Neural progenitor cell (in vitro differentiated cells): ENCODE measurements around the gene EYS. TPM values are rescaled to one million over a fixed set of nuclear protein-coding genes. Genes with fewer than 3 reads are reported as not detected.
A peak's percentile ranks its signal among the peaks of the same experiment; 100 is the strongest.

Experiments used
- DNase-seq: peaks from one replicate; pipeline ENCODE4 v3.0.0-alpha.2; 2016; ENCODE audit warnings: low spot score
- H2AFZ ChIP-seq: fragments of 200-600 bp; sonication (generic); replicated peaks from 2 replicates; pipeline ENCODE4 v1.6.1; 2016; ENCODE audit warnings: antibody characterized with exemption
- H3F3A ChIP-seq: fragments of 200-600 bp; sonication (generic); 2 replicates; pipeline ENCODE4 v1.6.1; 2016; ENCODE audit warnings: antibody characterized with exemption, low read depth
- H3K27ac ChIP-seq: fragments of 200-600 bp; sonication (generic); 2 replicates; pipeline ENCODE4 v1.5.1; 2016; ENCODE audit warnings: mild to moderate bottlenecking
- H3K27me3 ChIP-seq: fragments of 200-600 bp; sonication (generic); 2 replicates; pipeline ENCODE4 v1.6.1; 2016; ENCODE audit warnings: mild to moderate bottlenecking, moderate library complexity
- H3K36me3 ChIP-seq: fragments of 200-600 bp; sonication (generic); 2 replicates; pipeline ENCODE4 v1.5.1; 2016
- H3K4me1 ChIP-seq: fragments of 200-600 bp; sonication (generic); 2 replicates; pipeline ENCODE4 v1.6.1; 2016; ENCODE audit warnings: mixed run types
- H3K4me2 ChIP-seq: fragments of 200-600 bp; sonication (generic); 2 replicates; pipeline ENCODE4 v1.6.1; 2016
- H3K4me3 ChIP-seq: fragments of 200-600 bp; sonication (generic); 2 replicates; pipeline ENCODE4 v1.5.1; 2016
- H3K79me2 ChIP-seq: fragments of 200-600 bp; sonication (generic); 2 replicates; pipeline ENCODE4 v1.6.1; 2016; ENCODE audit warnings: low read depth
- H3K9ac ChIP-seq: fragments of 200-600 bp; sonication (generic); 2 replicates; pipeline ENCODE4 v1.6.1; 2016
- H3K9me3 ChIP-seq: fragments of 200-600 bp; sonication (generic); 2 replicates; pipeline ENCODE4 v1.5.1; 2016; ENCODE audit warnings: low read depth
- H4K20me1 ChIP-seq: fragments of 200-600 bp; sonication (generic); 2 replicates; pipeline ENCODE4 v1.6.1; 2016; ENCODE audit warnings: low read depth
- H3K27ac Mint-ChIP-seq: 3 replicates; pipeline ENCODE4 v1.8.0; 2021; ENCODE audit warnings: mixed read lengths
- H3K27me3 Mint-ChIP-seq: 2 replicates; pipeline ENCODE4 v1.8.0; 2022; ENCODE audit warnings: low read depth, mild to moderate bottlenecking, inconsistent platforms, moderate library complexity, mixed read lengths; ENCODE audit not compliant: insufficient read depth
- H3K36me3 Mint-ChIP-seq: 3 replicates; pipeline ENCODE4 v1.8.0; 2021; ENCODE audit warnings: mixed read lengths
- H3K4me1 Mint-ChIP-seq: 3 replicates; pipeline ENCODE4 v1.8.0; 2021; ENCODE audit warnings: mixed read lengths
- H3K4me3 Mint-ChIP-seq: 3 replicates; pipeline ENCODE4 v1.8.0; 2021; ENCODE audit warnings: mild to moderate bottlenecking, moderate library complexity, mixed read lengths
- H3K9me3 Mint-ChIP-seq: 3 replicates; pipeline ENCODE4 v1.8.0; 2020; ENCODE audit warnings: mixed read lengths
- EZH2 ChIP-seq: fragments of 200-600 bp; sonication (generic); IDR thresholded peaks from 2 replicates; pipeline ENCODE4 v1.6.1; 2017; ENCODE audit warnings: antibody characterized with exemption, mild to moderate bottlenecking, moderate library complexity
- EZH2phosphoT487 ChIP-seq: fragments of 200-600 bp; sonication (generic); IDR thresholded peaks from 2 replicates; pipeline ENCODE4 v1.6.1; 2017; ENCODE audit warnings: antibody characterized with exemption
- total RNA-seq: library from RNA; depleted of rRNA; stranded (reverse); fragments of >200 nt; gene quantifications from 2 replicates; pipeline ENCODE4 v1.2.3, GENCODE V29; 2015; ENCODE audit warnings: low replicate concordance
- TF ChIP-seq, protein P1 (sequence below): fragments of 200-600 bp; sonication (generic); IDR thresholded peaks from 2 replicates; pipeline ENCODE4 v1.5.1; 2017; ENCODE audit warnings: antibody characterized with exemption, mild to moderate bottlenecking

The EYS gene
- total RNA-seq, 1 donor from 2014 or later: not detected

DNA sequence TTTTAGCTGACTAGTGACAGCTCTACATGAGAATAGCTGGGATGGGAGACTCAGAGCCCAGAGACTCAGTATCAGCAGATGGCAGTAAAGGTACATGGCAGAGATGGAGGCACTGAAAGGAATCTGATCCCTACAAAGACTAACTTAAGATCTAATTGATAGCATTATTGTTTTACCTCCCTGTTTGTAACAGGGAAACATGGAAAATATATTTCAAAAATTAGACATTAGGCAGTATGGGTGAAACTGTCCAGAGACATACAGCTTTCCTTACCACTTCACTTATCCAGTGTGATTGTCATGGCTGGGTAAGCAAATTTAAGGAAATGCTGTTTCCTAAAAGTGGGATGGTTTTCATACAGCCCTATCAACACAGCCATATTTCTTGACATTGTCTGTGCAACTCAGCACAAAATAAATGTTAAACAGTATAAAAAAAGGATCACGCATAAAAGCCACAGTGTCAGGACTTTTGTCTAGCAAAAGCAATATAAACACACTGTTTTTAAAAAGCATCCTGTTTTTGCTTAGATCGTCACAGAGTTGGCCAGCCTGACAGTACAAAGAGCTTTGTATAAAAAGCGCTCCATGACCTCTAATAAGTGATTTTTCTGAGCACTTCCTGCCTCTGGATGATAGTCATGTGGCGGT lies 1694.5 kb downstream of the EYS start:
- peaks cover 11% of the 10 kb centered on the region for H3K4me1 ChIP-seq
- peak overlapping the region; percentile 88 for H2AFZ ChIP-seq
- no peaks in the 10 kb centered on the region for H3K79me2 ChIP-seq
- peak overlapping the region; percentile 13 for H3K27ac Mint-ChIP-seq
- no peaks in the 10 kb centered on the region for H3K9me3 ChIP-seq
- H3K4me3 ChIP-seq: no peak overlapping the region
- H3K36me3 ChIP-seq: no peaks in the 10 kb centered on the region
- no peaks in the 10 kb centered on the region for H4K20me1 ChIP-seq
- peaks cover 20% of the 10 kb centered on the region for H3K9me3 Mint-ChIP-seq
- no peak overlapping the region for H3K4me3 Mint-ChIP-seq
- no peaks in the 10 kb centered on the region for H3K27me3 ChIP-seq
- no peak overlapping the region for H3K4me2 ChIP-seq
- no peak overlapping the region for H3K9ac ChIP-seq
- peak; percentile 73 for DNase-seq
- no peak for TF ChIP-seq EZH2
- TF ChIP-seq, protein P1, sequence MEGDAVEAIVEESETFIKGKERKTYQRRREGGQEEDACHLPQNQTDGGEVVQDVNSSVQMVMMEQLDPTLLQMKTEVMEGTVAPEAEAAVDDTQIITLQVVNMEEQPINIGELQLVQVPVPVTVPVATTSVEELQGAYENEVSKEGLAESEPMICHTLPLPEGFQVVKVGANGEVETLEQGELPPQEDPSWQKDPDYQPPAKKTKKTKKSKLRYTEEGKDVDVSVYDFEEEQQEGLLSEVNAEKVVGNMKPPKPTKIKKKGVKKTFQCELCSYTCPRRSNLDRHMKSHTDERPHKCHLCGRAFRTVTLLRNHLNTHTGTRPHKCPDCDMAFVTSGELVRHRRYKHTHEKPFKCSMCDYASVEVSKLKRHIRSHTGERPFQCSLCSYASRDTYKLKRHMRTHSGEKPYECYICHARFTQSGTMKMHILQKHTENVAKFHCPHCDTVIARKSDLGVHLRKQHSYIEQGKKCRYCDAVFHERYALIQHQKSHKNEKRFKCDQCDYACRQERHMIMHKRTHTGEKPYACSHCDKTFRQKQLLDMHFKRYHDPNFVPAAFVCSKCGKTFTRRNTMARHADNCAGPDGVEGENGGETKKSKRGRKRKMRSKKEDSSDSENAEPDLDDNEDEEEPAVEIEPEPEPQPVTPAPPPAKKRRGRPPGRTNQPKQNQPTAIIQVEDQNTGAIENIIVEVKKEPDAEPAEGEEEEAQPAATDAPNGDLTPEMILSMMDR: peak; percentile 85
- no peaks in the 10 kb centered on the region for H3F3A ChIP-seq
- H3K36me3 Mint-ChIP-seq: peaks cover 13% of the 10 kb centered on the region
- H3K27ac ChIP-seq: no peak overlapping the region
- H3K4me1 Mint-ChIP-seq: peaks cover 46% of the 10 kb centered on the region
- no peaks in the 10 kb centered on the region for H3K27me3 Mint-ChIP-seq

DNA sequence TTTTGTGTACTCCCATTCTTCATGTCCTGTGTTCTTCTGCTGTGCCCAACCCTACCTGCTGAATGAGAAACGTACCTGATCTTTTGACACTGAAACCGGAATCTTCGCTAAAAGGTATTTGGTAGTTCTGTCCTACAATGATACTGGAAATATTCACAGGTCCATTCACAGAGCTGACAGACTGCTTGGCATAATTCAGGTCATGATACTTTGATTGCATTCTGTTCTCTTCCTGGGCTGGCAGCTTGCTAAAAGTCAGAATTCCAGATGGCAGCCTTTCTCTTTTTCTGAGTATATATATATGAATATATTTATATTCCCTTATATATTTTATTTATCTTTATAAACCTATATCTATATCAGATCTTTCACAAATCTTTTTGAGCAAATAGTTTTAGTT lies 1696.4 kb downstream of the EYS start:
- Mint-ChIP-seq H3K9me3 (peaks cover 36% of the 10 kb centered on the region), H3K36me3 (peaks cover 16% of the 10 kb centered on the region), H3K27me3 (peaks cover 2% of the 10 kb centered on the region), H3K27ac (no peak overlapping the region), H3K4me1 (peaks cover 46% of the 10 kb centered on the region), H3K4me3 (no peak overlapping the region)
- H3K4me2 ChIP-seq: no peak overlapping the region
- H2AFZ ChIP-seq: no peak overlapping the region
- H3K27ac ChIP-seq: no peak overlapping the region
- H3F3A ChIP-seq: no peaks in the 10 kb centered on the region
- H3K4me3 ChIP-seq: no peak overlapping the region
- TF ChIP-seq EZH2: no peak
- H3K79me2 ChIP-seq: no peaks in the 10 kb centered on the region
- H3K9me3 ChIP-seq: no peaks in the 10 kb centered on the region
- H4K20me1 ChIP-seq: no peaks in the 10 kb centered on the region
- no peak for DNase-seq
- no peaks in the 10 kb centered on the region for H3K27me3 ChIP-seq
- H3K4me1 ChIP-seq: peaks cover 9% of the 10 kb centered on the region
- no peak overlapping the region for H3K9ac ChIP-seq
- no peaks in the 10 kb centered on the region for H3K36me3 ChIP-seq

- peaks cover 42% of the 10 kb centered on the region for H3K9me3 Mint-ChIP-seq
- peaks cover 16% of the 10 kb centered on the region for H3K36me3 Mint-ChIP-seq
- Histone ChIP-seq H3K36me3 (no peaks in the 10 kb centered on the region), H3K79me2 (no peaks in the 10 kb centered on the region), H2AFZ (no peak overlapping the region), H3K27me3 (no peaks in the 10 kb centered on the region), H3K9ac (no peak overlapping the region), H4K20me1 (no peaks in the 10 kb centered on the region), H3K27ac (no peak overlapping the region), H3F3A (no peaks in the 10 kb centered on the region), H3K4me3 (no peak overlapping the region), H3K4me1 (peaks cover 7% of the 10 kb centered on the region), H3K4me2 (no peak overlapping the region), H3K9me3 (no peaks in the 10 kb centered on the region)
- H3K27ac Mint-ChIP-seq: peak overlapping the region; percentile 68
- TF ChIP-seq EZH2: no peak
- TF ChIP-seq EZH2phosphoT487: no peak
- TF ChIP-seq, protein P1: no peak
- no peak overlapping the region for H3K4me3 Mint-ChIP-seq
- H3K4me1 Mint-ChIP-seq: peaks cover 46% of the 10 kb centered on the region
- H3K27me3 Mint-ChIP-seq: peaks cover 2% of the 10 kb centered on the region
- peak; percentile 9 for DNase-seq
These were observed 1697.0 kb downstream of the EYS start for GRCh38 chr6:64010010-64010409.

DNA sequence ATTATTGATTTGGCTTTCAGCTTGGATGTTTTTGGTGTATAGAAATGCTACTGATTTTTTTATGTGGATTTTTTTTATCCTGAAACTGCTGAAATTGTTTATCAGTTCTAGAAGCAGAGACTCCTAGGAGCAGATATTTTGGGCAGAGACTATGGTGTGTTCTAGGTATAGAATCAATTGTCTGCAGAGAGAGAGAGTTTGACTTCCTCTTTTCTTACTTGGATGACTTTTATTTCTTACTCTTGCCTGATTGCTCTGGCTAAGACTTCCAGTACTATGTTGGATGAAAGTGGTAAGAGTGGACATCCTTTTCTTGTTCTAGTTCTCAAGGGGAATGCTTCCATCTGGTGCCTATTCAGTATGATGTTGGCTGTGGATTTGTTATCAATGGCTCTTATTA lies 1700.8 kb downstream of the EYS start:
- H3K36me3 Mint-ChIP-seq: peaks cover 16% of the 10 kb centered on the region

More for the DNA sequence above, 1700.8 kb downstream of the EYS start:
- Histone ChIP-seq H3K4me3 (no peak overlapping the region), H3K9me3 (no peaks in the 10 kb centered on the region), H3K4me1 (no peaks in the 10 kb centered on the region), H3F3A (no peaks in the 10 kb centered on the region), H3K36me3 (no peaks in the 10 kb centered on the region), H3K9ac (no peak overlapping the region), H3K27me3 (no peaks in the 10 kb centered on the region), H3K27ac (no peak overlapping the region), H2AFZ (no peak overlapping the region), H3K79me2 (no peaks in the 10 kb centered on the region), H4K20me1 (no peaks in the 10 kb centered on the region), H3K4me2 (no peak overlapping the region)
- DNase-seq: no peak
- no peak overlapping the region for H3K27ac Mint-ChIP-seq
- peaks cover 21% of the 10 kb centered on the region for H3K4me1 Mint-ChIP-seq
- H3K27me3 Mint-ChIP-seq: peaks cover 2% of the 10 kb centered on the region
- peaks cover 51% of the 10 kb centered on the region for H3K9me3 Mint-ChIP-seq
- H3K4me3 Mint-ChIP-seq: no peak overlapping the region
- TF ChIP-seq, protein P1: no peak
- no peak for TF ChIP-seq EZH2
- TF ChIP-seq EZH2phosphoT487: no peak
